Right lung (tissue), 5 donors: ENCODE measurements around the gene LAMA4. TPM values are rescaled to one million over a fixed set of nuclear protein-coding genes. Genes with fewer than 3 reads are reported as not detected.

Source experiments
- DNase-seq, 2 donors: peaks; one replicate each; pipeline ENCODE4 v3.0.0-alpha.2; 2013
- polyA plus RNA-seq, 5 donors: library from polyadenylated mRNA; unstranded; fragments of 120-200 nt; gene quantifications; one replicate each; pipeline versions ENCODE4 v1.2.1 to v1.2.3, GENCODE V29; 2013; ENCODE audit warnings: inconsistent platforms in 1 of 5, low replicate concordance in 1 of 5; ENCODE audit not compliant: insufficient read length in 5 of 5, insufficient read depth in 1 of 5

Gene LAMA4
- polyA plus RNA-seq, 5 donors: 169 to 243 (median 226) TPM

DNA sequence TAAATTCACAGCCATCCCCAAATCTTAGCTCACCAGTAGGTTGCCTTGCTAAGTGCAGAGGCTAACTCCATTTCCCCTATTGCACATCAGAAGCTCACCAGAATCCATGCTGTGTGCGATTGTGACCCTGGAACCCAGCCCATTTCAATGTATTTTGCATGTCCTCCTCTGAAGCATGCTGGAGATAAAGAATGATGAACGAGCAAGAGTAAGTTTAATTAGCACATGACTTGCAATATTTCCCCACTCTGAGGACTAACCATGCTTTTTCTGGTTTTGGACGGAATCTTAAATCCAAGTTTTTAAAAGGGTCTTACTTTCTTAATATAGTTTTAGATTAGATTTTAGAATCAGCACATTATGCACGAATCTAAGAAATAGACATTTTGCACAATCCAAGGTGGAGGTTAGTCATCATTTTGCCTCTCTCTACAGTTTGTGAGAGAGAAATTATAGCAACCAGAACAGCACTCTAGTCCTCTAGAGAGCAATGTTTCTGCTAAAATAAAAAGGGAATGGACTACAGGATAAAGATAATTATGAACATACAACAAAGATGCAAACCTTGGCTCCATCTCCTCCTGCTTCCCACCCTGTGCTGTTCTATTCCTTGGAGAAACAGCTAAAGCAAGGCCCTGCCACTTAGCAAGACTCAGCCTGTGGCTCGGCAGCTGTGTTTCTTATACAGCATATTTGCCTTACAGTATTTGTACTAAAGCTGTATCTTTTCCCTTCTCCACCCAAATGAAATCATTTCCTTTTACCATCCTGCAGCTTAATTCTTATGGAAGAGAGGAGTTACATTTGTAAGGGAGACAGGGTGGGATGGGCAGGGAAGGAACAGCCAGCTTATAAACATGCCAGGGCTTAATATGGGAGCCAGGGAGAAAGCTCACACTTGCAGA lies 24.9 kb upstream of the LAMA4 start:
- DNase-seq: no peak

DNA sequence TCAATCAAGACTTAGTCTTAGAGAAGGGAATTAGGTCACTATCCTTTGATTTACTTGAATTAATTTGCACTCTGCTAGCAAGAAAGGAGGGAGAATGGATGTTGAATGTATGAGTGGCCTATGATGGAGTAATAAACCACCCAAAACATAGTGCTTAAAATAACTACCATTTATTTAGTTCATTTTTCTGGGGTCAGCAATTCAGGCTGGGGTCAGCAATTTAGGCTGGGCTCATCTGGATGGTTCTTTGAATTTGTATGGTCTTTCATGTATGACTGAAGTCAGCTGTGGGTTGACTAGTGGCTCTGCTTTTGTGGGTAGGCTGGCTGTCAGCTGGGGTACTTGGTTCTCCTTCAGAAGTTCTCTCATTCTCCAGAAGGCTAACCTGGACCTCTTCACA lies 21.0 kb upstream of the LAMA4 start:
- DNase-seq: no peak

DNA sequence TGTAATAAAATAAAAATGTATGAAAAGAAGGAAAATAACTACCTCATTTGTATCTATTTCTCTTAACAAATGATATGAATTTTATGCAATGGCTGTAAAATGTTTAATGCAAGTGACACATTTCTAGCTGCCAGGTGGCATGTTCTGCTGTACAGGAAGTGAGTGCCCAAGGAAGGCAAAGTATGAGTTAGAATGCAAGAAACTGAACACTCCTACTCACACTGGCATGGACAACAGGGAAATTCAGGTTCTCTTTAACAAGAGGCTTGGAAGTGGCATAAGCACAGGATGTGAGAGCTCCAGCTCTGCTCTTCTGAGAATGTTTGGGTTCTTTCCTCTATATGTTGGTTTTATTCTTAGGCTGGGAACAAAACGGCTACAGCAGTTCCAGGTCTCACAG lies 20.4 kb upstream of the LAMA4 start:
- no peak for DNase-seq

- DNase-seq: no peak
Measured at GRCh38 chr6:112272799-112273198, 18.4 kb upstream of the LAMA4 start.

- DNase-seq: no peak
Measured at GRCh38 chr6:112270756-112271155, 16.4 kb upstream of the LAMA4 start.

- DNase-seq: no peak
Measured at GRCh38 chr6:112269979-112270566, 15.7 kb upstream of the LAMA4 start.

- DNase-seq: no peak
Measured at GRCh38 chr6:112269114-112269513, 14.7 kb upstream of the LAMA4 start.

GRCh38 chr6:112268654-112269053 lies 14.3 kb upstream of the LAMA4 start:
- no peak for DNase-seq

DNA sequence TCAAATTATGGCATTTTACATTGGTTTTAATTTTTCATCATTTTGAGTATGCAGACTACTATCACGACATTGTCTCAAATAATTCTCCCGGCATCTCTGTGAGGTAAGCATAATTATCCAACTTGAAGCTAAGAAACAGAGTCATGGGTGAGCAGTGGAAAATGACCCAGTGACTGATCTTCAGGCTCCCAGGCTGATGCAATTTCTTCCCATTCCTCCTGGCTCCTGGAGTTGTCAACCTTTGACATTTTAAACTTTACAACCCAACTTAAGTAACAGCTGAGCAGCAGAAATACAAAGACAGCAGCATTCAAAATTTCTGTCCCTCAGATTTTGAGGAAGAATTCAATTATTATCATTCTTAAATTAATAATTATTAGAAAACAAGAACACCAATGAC lies 13.7 kb upstream of the LAMA4 start:
- DNase-seq: no peak

DNA sequence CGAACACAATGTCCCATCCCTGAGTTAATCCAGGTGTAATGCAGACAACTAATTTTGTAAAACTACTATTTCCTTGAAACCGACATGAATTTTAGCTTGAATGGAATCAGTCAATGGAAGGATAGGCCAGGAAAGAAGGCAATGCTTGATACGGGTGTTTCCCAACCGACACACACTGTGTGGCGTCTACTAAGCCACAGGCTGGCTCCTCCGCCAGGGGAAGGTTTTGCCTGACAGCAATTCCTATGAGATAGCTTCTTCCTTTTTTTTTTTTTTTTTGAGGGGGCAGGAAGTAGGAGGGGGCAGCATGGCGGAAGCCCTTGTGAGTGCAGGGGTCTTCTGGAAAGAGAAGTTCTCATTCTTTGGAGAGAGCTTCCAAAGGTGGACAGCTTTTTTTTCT lies 12.0 kb upstream of the LAMA4 start:
- DNase-seq: no peak

- no peak for DNase-seq
Measured at GRCh38 chr6:112259337-112259675, 4.9 kb upstream of the LAMA4 start.

GRCh38 chr6:112258642-112259336 lies 4.4 kb upstream of the LAMA4 start:
- DNase-seq: no peak

DNA sequence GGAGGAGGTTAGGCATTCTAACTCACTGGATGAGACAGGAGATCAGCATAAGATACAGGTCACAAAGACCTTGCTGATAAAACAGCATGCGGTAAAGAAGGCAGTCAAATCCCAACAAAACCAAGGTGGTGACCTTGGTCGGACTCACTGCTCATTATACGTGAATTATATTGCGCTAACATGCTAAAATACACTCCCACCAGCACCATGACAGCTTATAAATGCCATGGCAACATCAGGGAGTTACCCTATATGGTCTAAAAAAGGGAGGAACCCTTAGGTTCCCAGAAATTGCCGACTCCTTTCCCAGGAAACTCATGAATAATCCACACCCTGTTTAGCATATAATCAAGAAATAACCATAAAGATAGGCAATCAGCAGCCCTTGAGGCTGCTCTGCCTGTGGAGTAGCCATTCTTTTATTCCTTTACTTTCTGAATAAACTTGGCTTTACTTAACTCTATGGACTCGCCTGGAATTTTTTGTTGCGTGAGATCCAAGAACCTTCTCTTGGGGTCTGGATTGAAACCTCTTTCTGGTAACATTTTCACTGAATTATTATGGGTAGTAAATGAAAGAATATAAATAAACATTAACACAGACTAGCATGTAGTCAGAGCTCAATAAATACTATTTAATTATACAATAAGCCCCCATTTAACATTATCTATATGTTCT lies 3.0 kb upstream of the LAMA4 start:
- no peak for DNase-seq

- DNase-seq: no peak
Measured at GRCh38 chr6:112254921-112255320, 554 bp upstream of the LAMA4 start.

GRCh38 chr6:112253498-112253840 lies 898 bp downstream of the LAMA4 start:
- DNase-seq: peak in 1 of 2 donors; percentile 18

GRCh38 chr6:112252571-112253497 lies 1.5 kb downstream of the LAMA4 start:
- DNase-seq: no peak

DNA sequence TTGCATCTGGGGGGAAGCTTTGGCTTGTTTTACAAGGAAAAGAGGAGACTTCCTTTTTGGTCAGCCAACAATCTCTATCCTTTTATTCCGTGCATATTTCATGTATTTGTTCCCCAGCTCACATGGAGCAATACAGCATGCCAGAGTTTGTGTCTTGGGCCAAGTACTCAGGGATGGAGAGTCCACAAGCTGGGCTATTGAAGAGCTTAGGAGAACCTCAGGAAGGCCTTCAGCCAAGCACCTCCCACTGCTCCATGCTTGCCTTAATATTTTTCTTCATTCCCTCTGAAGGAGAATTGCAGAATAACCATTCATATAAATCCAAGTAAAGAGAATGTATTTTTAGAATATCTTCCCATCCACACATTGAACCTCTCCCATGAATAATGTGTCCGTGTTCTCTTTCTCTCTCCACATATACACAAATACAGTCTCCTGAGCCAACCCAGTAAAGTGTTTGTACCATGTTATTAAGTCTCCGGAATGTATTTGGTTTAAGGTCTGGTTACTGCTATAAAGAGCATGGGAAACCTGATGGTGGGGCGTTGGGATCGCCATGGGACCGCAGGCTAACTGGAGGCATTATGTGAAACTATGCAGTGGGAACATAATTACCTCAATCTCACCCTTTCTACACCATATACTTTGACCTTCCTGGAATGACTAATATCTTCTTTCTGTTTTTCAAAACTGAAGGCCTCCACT lies 3.0 kb downstream of the LAMA4 start:
- DNase-seq: peak in 1 of 2 donors; percentile 63

DNA sequence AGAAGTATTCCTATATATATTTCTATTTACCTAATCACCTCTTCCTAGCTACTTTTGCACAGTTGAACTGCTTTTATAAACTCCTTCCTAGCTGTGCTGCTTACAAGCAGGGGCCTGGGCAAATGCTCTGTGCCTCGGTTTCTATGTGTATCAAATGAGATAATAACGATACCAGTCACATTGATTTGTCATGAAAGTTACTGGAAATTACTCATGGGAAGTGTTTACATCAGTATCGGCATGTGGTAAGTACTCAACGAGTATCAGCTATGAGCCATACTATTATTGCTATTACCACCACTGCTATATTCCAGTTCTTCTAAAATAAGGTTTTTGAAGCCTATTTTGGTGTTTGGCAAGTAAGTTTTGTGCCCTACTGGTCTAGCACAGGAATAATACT lies 4.9 kb downstream of the LAMA4 start:
- no peak for DNase-seq

DNA sequence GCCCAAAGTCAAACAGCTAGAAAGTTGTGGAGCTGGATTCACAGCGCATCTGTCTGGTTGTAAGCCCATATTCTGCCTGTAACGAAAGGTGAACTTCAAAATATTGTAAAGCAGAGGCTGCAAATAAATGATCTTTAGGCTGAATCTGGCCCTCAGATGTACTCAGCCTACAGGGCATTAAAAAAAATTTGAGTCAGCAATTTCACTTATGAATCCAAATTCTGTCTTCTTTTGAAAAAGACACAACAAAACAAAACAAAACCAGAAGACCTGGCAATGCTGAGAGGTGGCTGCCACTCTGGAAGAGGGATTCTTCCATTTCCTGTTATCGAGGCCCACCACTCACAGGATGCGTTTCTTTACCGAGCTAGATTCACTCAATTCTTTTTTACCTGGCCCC lies 7.1 kb downstream of the LAMA4 start:
- no peak for DNase-seq

- DNase-seq: peak in 1 of 2 donors; percentile 63
Measured at GRCh38 chr6:112245511-112246203, 8.7 kb downstream of the LAMA4 start.
